AG04449 (cell line): ENCODE results near the gene RGS3.

Experiments
- CTCF ChIA-PET: fragments of 350-600 bp; formaldehyde crosslinking; extraction: SDS; loops from one replicate; lab custom pipeline; 2021; ENCODE audit warnings: antibody characterized with exemption; lab: Yijun Ruan, JAX
- POLR2A ChIA-PET: fragments of 400-600, 350-600 bp; formaldehyde crosslinking; extraction: SDS; loops from one replicate; lab custom pipeline; 2020; ENCODE audit warnings: antibody characterized with exemption, inconsistent platforms; lab: Yijun Ruan, JAX
- DNase-seq: peaks from one replicate; pipeline ENCODE4 v3.0.0-alpha.2; 2010; ENCODE audit warnings: low read depth, low spot score
- H3K4me3 ChIP-seq: 2 replicates; pipeline ENCODE4 v1.5.1; 2011; ENCODE audit warnings: low read depth, mild to moderate bottlenecking, control low read depth, low read length
- TF ChIP-seq, protein P1 (sequence below): IDR thresholded peaks from one replicate; pipeline ENCODE4 v1.5.1; 2011; ENCODE audit warnings: mild to moderate bottlenecking, moderate library complexity, low read length, control low read depth, inconsistent platforms; ENCODE audit not compliant: insufficient read depth; ENCODE audit errors: missing control alignments

The RGS3 gene

DNA sequence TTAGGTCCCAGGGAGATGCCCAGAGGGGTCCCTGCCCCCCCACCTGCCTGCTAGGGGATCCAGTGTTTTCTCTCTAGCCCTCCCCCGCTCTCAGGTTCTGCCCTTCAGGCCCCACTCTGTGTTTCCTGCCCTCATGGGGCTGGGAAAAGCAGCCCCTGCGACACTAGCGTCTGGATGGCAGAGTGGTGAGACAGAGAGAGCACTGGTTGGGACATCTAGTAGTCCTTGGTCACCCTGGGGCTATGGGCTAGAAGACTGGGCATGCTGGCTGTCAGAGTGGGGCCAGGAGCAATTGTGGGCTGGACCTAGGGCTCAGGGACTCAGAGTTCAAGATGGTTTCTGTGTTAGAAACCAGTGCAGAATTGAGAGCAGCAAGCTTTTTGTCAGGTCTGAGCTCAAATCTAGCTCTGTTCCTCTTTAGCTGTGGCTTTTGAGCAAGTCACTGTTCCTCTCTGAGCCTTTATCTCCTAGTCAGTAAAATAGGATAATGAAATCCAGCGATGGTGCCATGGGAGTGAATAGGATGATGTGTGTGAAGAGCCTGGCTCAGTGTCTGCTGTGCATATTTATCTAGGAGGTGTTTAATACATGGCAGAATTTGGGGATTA is 39.0 kb downstream of the RGS3 start:
- H3K4me3 ChIP-seq: no peak overlapping the region
- CTCF ChIA-PET: interaction anchor here (1.4 kb wide), 1 partner anchor 8 kb away, joined by 3 read pairs; no protein-coding TSS in a partner anchor
- POLR2A ChIA-PET: no interaction called here
- no peak for DNase-seq
- TF ChIP-seq, protein P1, sequence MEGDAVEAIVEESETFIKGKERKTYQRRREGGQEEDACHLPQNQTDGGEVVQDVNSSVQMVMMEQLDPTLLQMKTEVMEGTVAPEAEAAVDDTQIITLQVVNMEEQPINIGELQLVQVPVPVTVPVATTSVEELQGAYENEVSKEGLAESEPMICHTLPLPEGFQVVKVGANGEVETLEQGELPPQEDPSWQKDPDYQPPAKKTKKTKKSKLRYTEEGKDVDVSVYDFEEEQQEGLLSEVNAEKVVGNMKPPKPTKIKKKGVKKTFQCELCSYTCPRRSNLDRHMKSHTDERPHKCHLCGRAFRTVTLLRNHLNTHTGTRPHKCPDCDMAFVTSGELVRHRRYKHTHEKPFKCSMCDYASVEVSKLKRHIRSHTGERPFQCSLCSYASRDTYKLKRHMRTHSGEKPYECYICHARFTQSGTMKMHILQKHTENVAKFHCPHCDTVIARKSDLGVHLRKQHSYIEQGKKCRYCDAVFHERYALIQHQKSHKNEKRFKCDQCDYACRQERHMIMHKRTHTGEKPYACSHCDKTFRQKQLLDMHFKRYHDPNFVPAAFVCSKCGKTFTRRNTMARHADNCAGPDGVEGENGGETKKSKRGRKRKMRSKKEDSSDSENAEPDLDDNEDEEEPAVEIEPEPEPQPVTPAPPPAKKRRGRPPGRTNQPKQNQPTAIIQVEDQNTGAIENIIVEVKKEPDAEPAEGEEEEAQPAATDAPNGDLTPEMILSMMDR: no peak

DNA sequence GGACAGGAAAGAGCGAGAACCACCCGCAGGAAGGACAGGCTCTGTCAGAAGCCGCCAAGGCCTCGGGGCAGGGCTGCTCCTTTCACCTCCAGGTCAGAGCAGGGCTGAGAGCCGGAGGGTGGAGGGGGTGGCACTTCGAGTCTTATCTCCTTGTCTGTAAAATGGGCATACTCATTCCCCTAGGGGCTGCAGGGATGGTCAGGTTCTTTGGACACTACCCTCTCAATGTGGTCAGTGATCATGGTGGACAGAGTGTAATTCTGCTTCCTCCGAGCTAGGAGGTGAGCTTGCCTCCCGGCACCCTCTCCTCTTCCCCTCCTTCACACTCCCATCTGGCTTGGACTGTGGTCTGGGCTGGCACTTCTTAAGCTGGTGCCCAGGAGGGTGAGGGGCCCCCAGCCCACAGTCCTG is 39.6 kb downstream of the RGS3 start:
- no peak overlapping the region for H3K4me3 ChIP-seq
- DNase-seq: no peak
- TF ChIP-seq, protein P1: no peak
- POLR2A ChIA-PET: no interaction called here
- CTCF ChIA-PET: interaction anchor here (0.6 to 1.4 kb wide), 2 partner anchors 9 to 14 kb away, joined by 3 read pairs; no protein-coding TSS in a partner anchor

DNA sequence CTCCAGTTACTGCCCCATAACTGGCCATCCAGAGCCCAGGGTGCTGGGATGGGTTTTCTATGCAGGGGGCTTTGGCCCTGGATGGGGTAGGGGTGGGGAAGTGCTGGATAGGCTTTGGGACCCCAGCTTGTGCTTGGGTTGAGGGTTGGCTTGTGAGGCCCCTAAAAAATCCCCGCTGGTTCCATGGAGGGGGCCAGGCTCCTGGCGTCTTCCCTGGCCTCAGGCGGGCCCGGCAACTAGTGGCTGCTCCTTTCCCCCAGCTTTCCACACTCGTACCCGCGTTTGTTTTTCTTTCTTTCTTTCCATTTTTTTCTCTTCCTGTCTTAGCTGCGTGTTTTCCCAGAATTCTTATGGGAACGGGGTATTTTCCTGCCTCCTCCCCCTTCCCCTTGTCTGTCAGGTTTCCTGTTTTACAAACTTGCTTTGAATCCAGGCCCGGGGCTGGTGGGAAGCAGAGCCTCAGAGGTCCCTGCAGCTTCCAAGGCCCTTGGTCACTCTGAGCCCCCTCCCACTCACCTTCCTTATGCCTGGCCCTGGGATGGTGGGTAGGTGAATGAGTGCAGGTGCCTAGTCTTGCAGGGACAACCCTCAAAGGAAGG is 40.2 kb downstream of the RGS3 start:
- no peak overlapping the region for H3K4me3 ChIP-seq
- TF ChIP-seq, protein P1: no peak
- CTCF ChIA-PET: interaction anchor here (0.6 to 1.4 kb wide), 2 partner anchors 9 to 14 kb away, joined by 3 read pairs; no protein-coding TSS in a partner anchor
- POLR2A ChIA-PET: no interaction called here
- DNase-seq: no peak

DNA sequence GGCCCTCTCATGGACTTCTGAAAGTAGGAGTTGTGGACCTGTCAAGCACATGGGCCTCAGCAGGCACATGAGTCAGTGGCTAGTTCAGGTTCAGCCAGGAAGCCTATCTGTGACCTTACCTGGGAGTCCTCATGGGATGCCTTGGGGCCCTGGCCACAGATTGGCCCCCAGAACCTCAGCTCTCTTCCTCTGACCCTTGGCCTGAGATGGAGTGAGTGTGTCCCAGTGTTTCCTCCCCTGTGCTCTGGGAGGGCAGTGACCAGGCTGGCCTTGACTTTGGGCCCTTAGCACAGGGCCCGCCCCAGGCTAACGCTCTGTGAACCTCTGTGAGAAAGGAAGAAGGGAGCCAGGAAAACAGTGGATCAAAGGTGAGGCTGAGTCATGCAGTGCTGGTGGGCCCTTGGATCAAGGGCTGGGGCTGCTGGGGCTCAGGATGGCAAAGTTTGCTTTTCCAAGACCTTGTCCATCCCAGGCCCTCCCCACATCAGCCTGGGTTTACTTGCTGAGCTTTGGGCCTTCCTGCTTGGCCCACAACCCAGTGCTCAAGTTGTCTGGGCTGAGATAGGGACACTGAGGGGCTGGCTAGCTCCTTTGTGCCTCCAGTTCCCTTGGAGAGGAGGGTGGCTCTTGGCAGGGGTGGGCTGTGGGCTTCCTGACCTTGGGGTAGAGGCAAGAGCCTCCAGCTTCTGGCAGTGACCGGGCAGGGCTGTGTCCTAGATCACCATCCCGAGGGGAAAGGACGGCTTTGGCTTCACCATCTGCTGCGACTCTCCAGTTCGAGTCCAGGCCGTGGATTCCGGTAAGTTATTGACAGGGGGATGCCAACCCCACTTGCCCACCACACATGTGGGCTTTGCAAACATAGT is 41.4 kb downstream of the RGS3 start:
- ChIA-PET CTCF (no interaction called here), POLR2A (no interaction called here)
- DNase-seq: no peak
- no peak overlapping the region for H3K4me3 ChIP-seq
- TF ChIP-seq, protein P1: no peak

DNA sequence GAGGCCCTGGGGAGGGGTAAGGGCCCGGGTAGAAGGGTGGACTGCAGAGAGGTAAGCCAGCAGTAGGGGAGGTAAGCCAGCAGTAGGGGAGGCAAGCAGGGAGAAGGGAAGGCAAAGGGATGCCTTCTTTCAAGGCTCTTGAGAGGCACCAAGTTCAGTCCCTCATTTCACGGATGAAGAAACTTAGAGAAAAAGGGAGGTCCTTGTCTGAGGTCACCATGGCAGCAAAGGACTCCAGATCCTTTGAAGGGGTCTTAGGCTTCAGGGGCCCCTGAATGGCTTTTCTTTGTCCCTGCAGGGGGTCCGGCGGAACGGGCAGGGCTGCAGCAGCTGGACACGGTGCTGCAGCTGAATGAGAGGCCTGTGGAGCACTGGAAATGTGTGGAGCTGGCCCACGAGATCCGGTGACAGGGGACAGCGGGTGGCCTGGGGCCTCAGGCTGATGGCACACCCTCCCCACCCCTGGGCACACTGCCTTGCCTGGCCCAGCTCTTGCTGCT is 42.6 kb downstream of the RGS3 start:
- no peak for DNase-seq
- H3K4me3 ChIP-seq: no peak overlapping the region
- POLR2A ChIA-PET: no interaction called here
- TF ChIP-seq, protein P1: no peak
- CTCF ChIA-PET: interaction anchor here (1.0 kb wide), 1 partner anchor 23 kb away, joined by 3 read pairs; no protein-coding TSS in a partner anchor
